Stimulated activated CD8-positive, alpha-beta memory T cell treated with anti-CD3 and anti-CD28 coated beads, Interleukin-15, amount 100 ng/mL, for 1 hour (primary cell): ENCODE measurements around the gene GPR31.
"Not testable (repeated sequence)": the region's sequence is repeated elsewhere in the genome, so short reads cannot be mapped to it uniquely, and the experiment has no call there.

Experiments
- DNase-seq: peaks from one replicate; pipeline ENCODE4 v3.0.0-alpha.2; 2020; ENCODE audit warnings: low read depth

Gene GPR31, protein sequence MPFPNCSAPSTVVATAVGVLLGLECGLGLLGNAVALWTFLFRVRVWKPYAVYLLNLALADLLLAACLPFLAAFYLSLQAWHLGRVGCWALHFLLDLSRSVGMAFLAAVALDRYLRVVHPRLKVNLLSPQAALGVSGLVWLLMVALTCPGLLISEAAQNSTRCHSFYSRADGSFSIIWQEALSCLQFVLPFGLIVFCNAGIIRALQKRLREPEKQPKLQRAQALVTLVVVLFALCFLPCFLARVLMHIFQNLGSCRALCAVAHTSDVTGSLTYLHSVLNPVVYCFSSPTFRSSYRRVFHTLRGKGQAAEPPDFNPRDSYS

GRCh38 chr6:167157863-167158262 lies at the start of gene GPR31:
GPR31 (minus strand) TSS chr6:167157980; CDS start chr6:167157831, 149 bp downstream.
- no peak for DNase-seq

DNA sequence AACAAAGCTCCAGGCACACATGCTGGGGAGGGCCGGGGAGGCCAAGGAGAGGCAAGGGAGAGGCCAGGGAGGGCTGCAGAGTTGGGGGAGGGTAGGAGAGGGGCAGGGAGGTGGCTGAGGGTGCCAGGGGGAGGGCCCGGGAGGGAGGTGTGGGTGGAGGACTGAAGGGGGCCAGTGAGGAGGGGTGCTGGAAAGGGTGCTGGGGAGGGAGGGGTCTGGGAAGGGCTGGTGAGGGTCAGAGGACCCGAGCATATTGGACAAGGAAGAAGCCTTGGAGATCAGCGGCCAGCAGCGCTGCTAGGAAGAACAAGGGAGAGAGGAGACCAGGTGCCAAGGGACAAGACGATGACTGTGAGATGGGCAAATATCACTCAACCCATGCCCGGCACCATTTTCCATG lies 49.7 kb upstream of the GPR31 start:
- DNase-seq = no peak

DNA sequence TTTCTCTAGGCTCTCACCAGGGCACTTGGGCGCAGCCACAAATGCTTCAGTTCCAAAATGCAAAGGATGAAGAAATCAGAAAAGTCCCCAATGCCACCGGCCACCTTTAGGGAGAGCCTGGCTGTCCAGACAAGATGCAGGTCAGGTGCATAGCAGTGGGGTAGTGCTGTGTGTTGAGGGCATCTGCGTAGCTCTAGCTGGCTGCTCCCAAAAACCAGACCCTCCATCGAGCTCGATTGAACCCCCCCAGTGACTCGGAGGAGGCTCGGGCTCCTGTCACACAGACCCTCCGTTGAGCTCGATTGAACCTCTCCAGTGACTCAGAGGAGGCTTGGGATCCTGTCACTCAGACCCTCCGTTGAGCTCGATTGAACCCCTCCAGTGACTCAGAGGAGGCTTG lies 47.5 kb upstream of the GPR31 start:
- DNase-seq = not testable (repeated sequence)

- DNase-seq = not testable (repeated sequence)
These were observed 46.2 kb upstream of the GPR31 start for GRCh38 chr6:167204059-167204348.

GRCh38 chr6:167203261-167204058 lies 45.7 kb upstream of the GPR31 start:
- DNase-seq = not testable (repeated sequence)

DNA sequence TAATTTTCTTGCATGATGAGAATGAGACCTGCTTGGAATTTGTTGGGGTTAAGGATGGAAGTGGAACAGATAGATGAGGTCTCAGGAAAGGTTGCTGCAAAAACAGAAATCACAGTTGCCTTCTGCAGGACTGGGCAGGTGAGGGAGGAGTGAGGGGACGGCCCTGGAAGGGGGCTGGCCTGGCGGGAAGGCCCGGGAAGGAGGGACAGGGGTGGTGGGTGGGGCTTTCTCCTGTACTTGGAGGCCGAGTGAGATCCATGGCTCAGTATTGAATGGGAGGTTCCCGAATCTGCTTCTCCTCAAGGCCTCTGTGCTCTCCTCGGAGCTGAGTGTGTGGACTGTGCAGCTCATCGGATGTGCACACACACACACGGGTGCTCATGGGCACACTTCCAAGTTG lies 44.8 kb upstream of the GPR31 start:
- not testable (repeated sequence) for DNase-seq

GRCh38 chr6:167200806-167201205 lies 43.0 kb upstream of the GPR31 start:
- DNase-seq = no peak

- not testable (repeated sequence) for DNase-seq
These were observed 38.3 kb upstream of the GPR31 start for GRCh38 chr6:167195941-167196610.

GRCh38 chr6:167193515-167194125 lies 35.8 kb upstream of the GPR31 start:
- DNase-seq = not testable (repeated sequence)

- DNase-seq = not testable (repeated sequence)
These were observed 33.3 kb upstream of the GPR31 start for GRCh38 chr6:167191043-167191583.

DNA sequence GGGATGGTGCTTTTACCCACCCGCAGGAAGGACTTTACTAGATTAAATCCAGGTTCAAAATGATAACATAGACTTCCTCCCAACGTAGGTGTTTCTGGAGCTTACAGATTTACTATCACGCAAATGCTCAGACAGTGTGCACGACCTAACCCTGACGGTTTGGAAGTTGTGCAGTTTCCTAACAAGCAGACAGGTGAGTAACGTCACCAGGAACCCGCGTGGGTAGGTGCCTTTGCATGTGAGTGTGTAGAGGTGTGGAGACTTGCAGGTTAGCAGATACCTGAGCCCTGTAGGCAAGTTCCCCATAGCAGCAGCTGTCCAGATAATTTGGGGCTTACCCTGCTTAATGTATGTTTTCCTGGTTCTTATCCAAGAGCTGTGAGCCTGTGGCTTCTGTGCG lies 29.5 kb upstream of the GPR31 start:
- DNase-seq = not testable (repeated sequence)

- DNase-seq = not testable (repeated sequence)
These were observed 27.3 kb upstream of the GPR31 start for GRCh38 chr6:167185101-167185500.

DNA sequence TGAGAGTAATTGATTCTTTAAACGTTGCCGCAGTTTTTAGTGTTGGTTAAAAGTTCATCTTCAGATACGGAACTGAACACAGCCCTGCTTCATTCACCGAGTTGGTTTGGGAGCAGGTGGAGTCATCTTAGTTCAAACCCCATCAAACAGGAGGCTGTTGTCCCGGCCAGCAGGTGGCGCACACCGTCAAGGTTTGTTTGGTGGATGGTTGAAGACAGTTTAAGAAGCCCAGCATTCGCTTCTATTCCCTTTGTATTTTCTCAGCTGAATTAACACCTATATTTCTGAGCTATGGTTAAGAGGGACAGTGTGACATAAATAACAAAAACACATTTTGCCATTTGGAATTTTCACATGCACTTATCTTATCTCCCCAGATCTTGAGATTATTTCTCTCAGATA lies 25.1 kb upstream of the GPR31 start:
- not testable (repeated sequence) for DNase-seq

- not testable (repeated sequence) for DNase-seq
These were observed 23.6 kb upstream of the GPR31 start for GRCh38 chr6:167181351-167181750.

GRCh38 chr6:167180086-167180485 lies 22.3 kb upstream of the GPR31 start:
- DNase-seq = not testable (repeated sequence)

DNA sequence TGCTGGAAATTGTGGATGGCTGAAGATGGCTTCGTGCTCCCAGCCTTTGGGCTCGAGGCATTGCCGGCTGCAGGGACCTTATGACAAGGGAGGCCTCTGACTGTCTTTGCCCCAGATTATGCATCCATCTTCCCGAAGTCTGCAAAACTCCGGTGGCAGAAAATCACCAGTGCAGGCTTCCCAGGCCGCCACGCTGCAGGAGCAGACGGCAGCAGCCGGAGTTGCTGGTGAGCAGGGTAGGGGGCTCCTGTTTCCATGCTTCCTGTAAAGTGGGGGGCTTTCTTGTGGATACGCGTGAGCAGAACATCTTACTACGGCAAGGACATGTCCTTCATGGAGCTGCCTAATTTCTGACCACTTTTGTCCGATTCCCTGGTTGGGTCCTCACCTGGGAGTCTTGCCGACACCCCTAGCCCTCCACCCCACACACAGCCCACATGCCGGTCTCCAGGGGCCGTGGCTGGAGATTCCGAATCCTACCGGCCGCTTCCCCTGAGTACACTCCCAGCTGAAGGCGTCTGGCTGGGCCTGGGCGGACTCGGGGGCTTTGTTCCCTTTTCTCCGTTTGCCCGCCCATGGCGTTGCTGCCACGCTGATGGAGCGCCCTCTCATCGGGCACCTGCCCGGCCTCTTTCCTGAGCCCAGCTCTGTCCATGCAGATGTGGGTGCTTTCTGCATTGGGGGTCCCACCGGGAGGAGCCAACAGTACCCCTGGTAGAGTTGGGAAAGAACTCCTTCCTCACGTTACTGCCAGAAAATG lies 21.3 kb upstream of the GPR31 start:
- DNase-seq = not testable (repeated sequence)

- DNase-seq = not testable (repeated sequence)
These were observed 19.5 kb upstream of the GPR31 start for GRCh38 chr6:167177271-167177670.

DNA sequence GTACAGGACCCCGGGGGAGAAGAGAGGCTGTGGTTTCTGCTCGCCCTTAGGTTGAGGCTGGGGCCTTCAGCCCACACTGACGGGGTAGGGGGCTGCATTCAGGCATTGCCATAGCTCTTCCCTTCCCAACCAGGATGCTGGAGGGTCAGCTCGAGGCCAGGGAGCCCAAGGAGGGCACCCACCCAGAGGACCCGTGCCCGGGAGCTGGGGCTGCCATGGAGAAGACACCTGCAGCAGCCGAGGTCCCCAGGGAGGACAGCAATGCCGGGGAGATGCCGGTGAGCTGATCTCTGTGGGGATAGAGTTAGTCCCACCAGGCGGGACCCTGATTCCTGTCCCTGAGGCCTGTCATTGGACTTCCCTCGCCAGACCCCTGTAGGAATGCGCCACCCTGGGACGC lies 14.2 kb upstream of the GPR31 start:
- not testable (repeated sequence) for DNase-seq

GRCh38 chr6:167171300-167171699 lies 13.5 kb upstream of the GPR31 start:
- not testable (repeated sequence) for DNase-seq

DNA sequence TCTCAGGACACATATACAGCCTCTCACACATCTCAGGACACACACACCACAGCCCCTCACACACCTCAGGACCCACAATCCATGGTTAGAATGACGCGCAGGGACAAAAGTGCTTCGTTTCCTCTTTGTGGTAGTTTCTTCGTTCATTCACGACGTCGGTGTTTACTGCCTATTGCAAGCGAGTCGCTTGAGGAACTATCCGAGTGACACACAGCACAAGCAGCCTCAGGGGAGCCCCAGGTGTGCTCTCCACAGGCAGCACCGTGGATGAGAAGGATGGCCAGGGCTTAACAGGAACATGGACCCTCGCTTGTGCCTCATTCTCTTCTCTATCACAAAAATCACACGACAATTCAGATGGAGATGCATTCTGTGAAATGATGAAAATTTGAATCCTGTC lies 12.1 kb upstream of the GPR31 start:
- not testable (repeated sequence) for DNase-seq

DNA sequence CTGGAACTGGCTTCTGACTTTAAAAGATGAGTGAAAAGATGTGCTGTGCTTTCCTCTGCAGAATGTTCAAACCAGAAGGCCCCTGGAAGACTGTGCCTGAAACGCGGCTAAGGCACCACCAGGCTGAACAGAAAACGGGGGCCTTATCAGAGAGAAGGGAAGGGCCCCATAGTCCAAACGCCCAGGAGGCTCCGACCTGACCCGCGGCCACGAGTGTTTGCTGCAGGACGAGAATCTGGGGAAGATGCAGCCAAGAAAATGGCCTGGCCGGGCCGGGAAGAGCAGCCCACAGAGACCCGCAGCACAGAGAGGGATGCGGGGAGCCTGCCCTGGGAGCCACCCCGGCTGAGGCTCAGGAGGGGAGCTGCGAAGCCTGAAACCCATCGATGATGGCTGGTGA lies 10.5 kb upstream of the GPR31 start:
- DNase-seq = not testable (repeated sequence)
